ENCODE results near the gene KTN1. TPM values are rescaled to one million over a fixed set of nuclear protein-coding genes. Genes with fewer than 3 reads are reported as not detected.
A peak's percentile ranks its signal among the peaks of the same experiment; 100 is the strongest.

KTN1 gene
- total and polyA plus RNA-seq, 7 donors, result 218 to 607 (median 279) TPM

- DNase-seq (no peak), ATAC-seq (no peak)
- WGBS, 3 donors, result 73 to 90% (median 83%) methylated on average over 3 of the region's 3 CpGs
- intact Hi-C loops (cut with DNase I), result no loop called here
- Histone ChIP-seq H3K27ac (no peak overlapping the region), H3K27me3 (ENCODE audit: insufficient read depth in 3 of 3, low read length in 2 of 3) (no peaks in the 10 kb centered on the region), H3K36me3 (ENCODE audit: insufficient read depth in 1 of 2, low read depth in 1 of 2) (no peaks in the 10 kb centered on the region), H3K4me1 (no peaks in the 10 kb centered on the region), H3K9me3 (no peaks in the 10 kb centered on the region), H3K4me3 (no peak overlapping the region)
- TF ChIP-seq CTCF (IDR thresholded peaks at IDR 0.05), result no peak
Measured at GRCh38 chr14:55547650-55548315, 32.2 kb upstream of the KTN1 start.

GRCh38 chr14:55553791-55554190 is 26.2 kb upstream of the KTN1 start:
- Histone ChIP-seq H3K4me3 (no peak overlapping the region), H3K9me3 (no peaks in the 10 kb centered on the region), H3K36me3 (ENCODE audit: insufficient read depth in 1 of 2, low read depth in 1 of 2) (no peaks in the 10 kb centered on the region), H3K4me1 (no peaks in the 10 kb centered on the region), H3K27ac (no peak overlapping the region), H3K27me3 (ENCODE audit: insufficient read depth in 3 of 3, low read length in 2 of 3) (no peaks in the 10 kb centered on the region)
- TF ChIP-seq CTCF (IDR thresholded peaks at IDR 0.05), result no peak
- intact Hi-C loops (cut with DNase I), result loop anchor here in 1 of 2 donors (10.0 kb wide), 1 partner anchor 109 kb away; the partner anchor contains the start of gene TBPL2
- DNase-seq, result no peak
- 39 to 53% (median 40%) methylated on average over 2 of the region's 2 CpGs for WGBS, 3 donors
- no peak for ATAC-seq

DNA sequence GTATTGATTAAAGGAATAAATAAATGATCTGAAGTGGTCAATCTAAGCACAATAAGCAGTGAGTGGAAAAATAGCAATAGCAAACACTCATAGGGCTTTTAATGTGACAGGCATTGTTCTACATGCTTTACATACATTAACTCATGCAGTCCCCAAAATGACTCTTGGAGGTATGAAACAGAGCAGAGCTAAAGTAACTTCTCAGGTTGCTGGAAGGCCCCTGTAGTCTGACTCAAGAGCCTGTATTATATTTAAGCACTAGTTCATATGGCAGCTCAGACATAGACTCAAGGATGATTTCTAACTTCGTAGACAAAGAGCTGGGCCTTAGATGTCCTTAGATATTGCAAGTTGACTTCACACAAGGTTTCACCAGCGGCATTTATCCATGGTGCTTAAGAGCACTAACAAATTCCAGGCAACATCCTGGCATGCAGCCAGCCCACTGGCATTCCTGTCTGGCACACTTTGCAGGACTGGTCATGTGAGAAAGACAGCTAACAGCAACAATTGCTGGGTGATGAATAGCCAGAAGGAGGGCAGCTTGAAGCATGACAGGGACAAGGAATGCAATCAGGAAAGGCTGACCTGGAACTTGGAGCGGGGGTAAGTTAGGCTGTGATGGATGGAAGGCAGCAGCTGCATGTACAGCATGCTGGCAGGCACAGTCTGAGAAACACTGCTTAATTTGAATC is 22.9 kb upstream of the KTN1 start:
- H3K4me1 ChIP-seq, result no peaks in the 10 kb centered on the region
- DNase-seq (peak; percentile 82 to 93), ATAC-seq (peak; percentile 98 to 99 (median 99))
- peak overlapping the region; percentile 71 for H3K27ac ChIP-seq
- H3K36me3 ChIP-seq (ENCODE audit: insufficient read depth in 1 of 2, low read depth in 1 of 2), result no peaks in the 10 kb centered on the region
- H3K27me3 ChIP-seq (ENCODE audit: insufficient read depth in 3 of 3, low read length in 2 of 3), result no peaks in the 10 kb centered on the region
- 25 to 45% (median 29%) methylated on average over 3 of the region's 3 CpGs for WGBS, 3 donors
- H3K4me3 ChIP-seq, result peak overlapping the region; percentile 30
- intact Hi-C loops (cut with DNase I), result loop anchor here in 1 of 2 donors (10.0 kb wide), 1 partner anchor 112 kb away; the partner anchor contains the start of gene TBPL2
- no peaks in the 10 kb centered on the region for H3K9me3 ChIP-seq
- no peak for TF ChIP-seq CTCF (IDR thresholded peaks at IDR 0.05)

DNA sequence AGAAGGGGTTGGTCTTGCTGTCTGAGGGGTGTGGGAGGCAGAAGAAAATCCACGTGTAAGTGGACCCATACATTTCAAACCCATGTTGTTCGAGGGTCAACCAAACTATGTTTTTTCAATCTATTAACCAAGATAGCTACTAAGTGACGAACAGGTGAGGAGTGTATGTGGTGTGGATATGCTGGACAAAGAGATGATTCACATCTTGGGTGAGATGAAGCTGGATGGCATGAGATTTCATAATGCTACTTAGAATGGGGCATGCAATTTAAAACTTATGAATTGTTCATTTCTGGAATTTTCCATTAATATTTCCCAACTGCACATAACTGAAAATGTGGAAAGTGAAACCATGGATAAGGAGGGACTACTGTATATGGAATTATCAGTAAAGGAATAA is 17.9 kb upstream of the KTN1 start:
- Histone ChIP-seq H3K27ac (no peak overlapping the region), H3K9me3 (no peaks in the 10 kb centered on the region), H3K4me3 (no peak overlapping the region), H3K36me3 (ENCODE audit: insufficient read depth in 1 of 2, low read depth in 1 of 2) (no peaks in the 10 kb centered on the region), H3K4me1 (no peaks in the 10 kb centered on the region), H3K27me3 (ENCODE audit: insufficient read depth in 3 of 3, low read length in 2 of 3) (no peaks in the 10 kb centered on the region)
- 77 to 95% (median 82%) methylated on average over 3 of the region's 3 CpGs for WGBS, 3 donors
- ATAC-seq, result no peak
- DNase-seq, result no peak
- intact Hi-C loops (cut with DNase I), result no loop called here
- TF ChIP-seq CTCF (IDR thresholded peaks at IDR 0.05), result no peak

Data from psoas muscle (tissue), 8 donors.